A549 (cell line): Measurements from ENCODE around the gene CEBPA.

Experiments used
- CBX2 ChIP-seq: fragments of 200-600 bp; sonication (generic); IDR thresholded peaks from 2 replicates; pipeline ENCODE4 v1.6.1; 2016; ENCODE audit warnings: low read depth, mild to moderate bottlenecking, borderline replicate concordance
- CHD2 ChIP-seq: fragments of 150-350 bp; IDR thresholded peaks from 2 replicates; pipeline ENCODE4 v1.6.1; 2014; ENCODE audit warnings: low read length; ENCODE audit not compliant: partially characterized antibody
- TF ChIP-seq, protein P1 (sequence below): fragments of >200 bp; sonication (Bioruptor Twin); formaldehyde crosslinking; IDR thresholded peaks from 3 replicates; pipeline ENCODE4 v1.5.1; 2016

DNA sequence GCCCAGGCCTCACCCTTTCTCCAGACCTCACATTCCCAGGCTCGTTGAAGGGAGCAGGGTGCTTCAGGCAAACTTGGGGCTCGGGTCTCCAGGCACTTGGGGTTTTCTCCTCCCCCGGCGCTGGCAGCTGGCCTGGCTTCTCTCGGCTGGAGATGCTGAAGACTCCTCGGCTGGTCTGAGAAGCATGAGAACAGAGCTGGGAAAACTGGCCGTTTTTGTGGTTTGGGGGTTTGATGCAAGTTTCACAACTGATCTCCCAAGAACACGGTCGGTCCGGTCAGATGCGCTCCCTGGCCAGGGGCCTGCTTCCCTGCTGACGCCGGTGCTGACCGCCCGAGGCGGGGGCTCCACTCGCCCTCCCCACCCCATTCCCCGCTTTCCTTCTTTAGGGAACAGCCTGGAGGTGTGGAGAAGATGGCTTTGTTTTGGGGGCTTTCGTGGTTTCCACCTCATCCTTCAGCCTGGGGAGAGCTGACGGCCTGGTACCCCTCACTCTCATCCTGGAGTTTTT lies 35.3 kb downstream of the CEBPA start:
- TF ChIP-seq, protein P1, sequence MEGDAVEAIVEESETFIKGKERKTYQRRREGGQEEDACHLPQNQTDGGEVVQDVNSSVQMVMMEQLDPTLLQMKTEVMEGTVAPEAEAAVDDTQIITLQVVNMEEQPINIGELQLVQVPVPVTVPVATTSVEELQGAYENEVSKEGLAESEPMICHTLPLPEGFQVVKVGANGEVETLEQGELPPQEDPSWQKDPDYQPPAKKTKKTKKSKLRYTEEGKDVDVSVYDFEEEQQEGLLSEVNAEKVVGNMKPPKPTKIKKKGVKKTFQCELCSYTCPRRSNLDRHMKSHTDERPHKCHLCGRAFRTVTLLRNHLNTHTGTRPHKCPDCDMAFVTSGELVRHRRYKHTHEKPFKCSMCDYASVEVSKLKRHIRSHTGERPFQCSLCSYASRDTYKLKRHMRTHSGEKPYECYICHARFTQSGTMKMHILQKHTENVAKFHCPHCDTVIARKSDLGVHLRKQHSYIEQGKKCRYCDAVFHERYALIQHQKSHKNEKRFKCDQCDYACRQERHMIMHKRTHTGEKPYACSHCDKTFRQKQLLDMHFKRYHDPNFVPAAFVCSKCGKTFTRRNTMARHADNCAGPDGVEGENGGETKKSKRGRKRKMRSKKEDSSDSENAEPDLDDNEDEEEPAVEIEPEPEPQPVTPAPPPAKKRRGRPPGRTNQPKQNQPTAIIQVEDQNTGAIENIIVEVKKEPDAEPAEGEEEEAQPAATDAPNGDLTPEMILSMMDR = no peak
- TF ChIP-seq CHD2 = no peak
- TF ChIP-seq CBX2 = no peak
